ENCODE data around the gene REG4. TPM values are rescaled to one million over a fixed set of nuclear protein-coding genes. Genes with fewer than 3 reads are reported as not detected.
"Not testable (repeated sequence)": the region's sequence is repeated elsewhere in the genome, so short reads cannot be mapped to it uniquely, and the experiment has no call there.

REG4 gene
- total and polyA plus RNA-seq, 2 donors (not counting 1 experiment from before 2014, with no cell fraction given) = not detected

GRCh38 chr1:119786046-119786445 lies 25.2 kb downstream of the REG4 start:
- H3K79me2 ChIP-seq (ENCODE audit: control insufficient read depth, insufficient read depth, low read length); DNase-seq (ENCODE audit: low read depth in 2 of 2); H3K4me1 ChIP-seq (ENCODE audit: control insufficient read depth, extremely low read depth, insufficient read depth, low read length); H3K9me3 ChIP-seq (ENCODE audit: control insufficient read depth, insufficient read depth, low read depth, low read length); H3K4me2 ChIP-seq (ENCODE audit: extremely low read depth, insufficient read depth, low read length); H3K4me3 ChIP-seq (replicated peaks in 1 of 4; ENCODE audit: control extremely low read depth in 1 of 4, insufficient read depth in 1 of 4, low read depth in 3 of 4, low read length in 4 of 4); H4K20me1 ChIP-seq (ENCODE audit: control insufficient read depth, extremely low read depth, insufficient read depth, low read length); H2AFZ ChIP-seq (ENCODE audit: low read length); H3K27me3 ChIP-seq (ENCODE audit: control insufficient read depth, insufficient read depth, low read length); H3K9ac ChIP-seq (ENCODE audit: insufficient read depth, low read length); H3K27ac ChIP-seq (ENCODE audit: insufficient read depth, low read length); H3K36me3 ChIP-seq (ENCODE audit: control insufficient read depth, insufficient read depth, low read length): not testable (repeated sequence)

- Histone ChIP-seq H3K79me2 (ENCODE audit: control insufficient read depth, insufficient read depth, low read length) (no peaks in the 10 kb centered on the region), H3K9me3 (ENCODE audit: control insufficient read depth, insufficient read depth, low read depth, low read length) (no peaks in the 10 kb centered on the region), H3K4me2 (ENCODE audit: extremely low read depth, insufficient read depth, low read length) (no peak overlapping the region), H4K20me1 (ENCODE audit: control insufficient read depth, extremely low read depth, insufficient read depth, low read length) (no peaks in the 10 kb centered on the region), H3K4me1 (ENCODE audit: control insufficient read depth, extremely low read depth, insufficient read depth, low read length) (no peaks in the 10 kb centered on the region), H3K27me3 (ENCODE audit: control insufficient read depth, insufficient read depth, low read length) (peaks cover 2% of the 10 kb centered on the region), H3K4me3 (replicated peaks in 1 of 4; ENCODE audit: control extremely low read depth in 1 of 4, insufficient read depth in 1 of 4, low read depth in 3 of 4, low read length in 4 of 4) (no peak overlapping the region), H2AFZ (ENCODE audit: low read length) (no peak overlapping the region), H3K9ac (ENCODE audit: insufficient read depth, low read length) (no peak overlapping the region), H3K27ac (ENCODE audit: insufficient read depth, low read length) (no peak overlapping the region), H3K36me3 (ENCODE audit: control insufficient read depth, insufficient read depth, low read length) (no peaks in the 10 kb centered on the region)
- peak; percentile 20 to 88 for DNase-seq (ENCODE audit: low read depth in 2 of 2)
- no peak for TF ChIP-seq CTCF (conservative IDR thresholded peaks at IDR 0.05 in 1 of 2, IDR thresholded peaks at IDR 0.05 in 1 of 2; ENCODE audit: low read depth in 1 of 2, low read length in 2 of 2)
- no peak for TF ChIP-seq EZH2 (IDR thresholded peaks at IDR 0.05; ENCODE audit: low read length, missing control alignments)
Observed at GRCh38 chr1:119784191-119784781, 27.0 kb downstream of the REG4 start.

- H3K79me2 ChIP-seq (ENCODE audit: control insufficient read depth, insufficient read depth, low read length) = no peaks in the 10 kb centered on the region
- peaks cover 2% of the 10 kb centered on the region for H3K27me3 ChIP-seq (ENCODE audit: control insufficient read depth, insufficient read depth, low read length)
- no peak overlapping the region for H3K4me2 ChIP-seq (ENCODE audit: extremely low read depth, insufficient read depth, low read length)
- no peak overlapping the region for H3K27ac ChIP-seq (ENCODE audit: insufficient read depth, low read length)
- H3K9me3 ChIP-seq (ENCODE audit: control insufficient read depth, insufficient read depth, low read depth, low read length) = no peaks in the 10 kb centered on the region
- H3K36me3 ChIP-seq (ENCODE audit: control insufficient read depth, insufficient read depth, low read length) = no peaks in the 10 kb centered on the region
- H3K9ac ChIP-seq (ENCODE audit: insufficient read depth, low read length) = no peak overlapping the region
- H2AFZ ChIP-seq (ENCODE audit: low read length) = no peak overlapping the region
- peak; percentile 40 to 90 for DNase-seq (ENCODE audit: low read depth in 2 of 2)
- no peaks in the 10 kb centered on the region for H3K4me1 ChIP-seq (ENCODE audit: control insufficient read depth, extremely low read depth, insufficient read depth, low read length)
- TF ChIP-seq EZH2 (IDR thresholded peaks at IDR 0.05; ENCODE audit: low read length, missing control alignments) (no peak), CTCF (conservative IDR thresholded peaks at IDR 0.05 in 1 of 2, IDR thresholded peaks at IDR 0.05 in 1 of 2; ENCODE audit: low read depth in 1 of 2, low read length in 2 of 2) (no peak)
- H4K20me1 ChIP-seq (ENCODE audit: control insufficient read depth, extremely low read depth, insufficient read depth, low read length) = no peaks in the 10 kb centered on the region
- H3K4me3 ChIP-seq (replicated peaks in 1 of 4; ENCODE audit: control extremely low read depth in 1 of 4, insufficient read depth in 1 of 4, low read depth in 3 of 4, low read length in 4 of 4) = no peak overlapping the region
Observed at GRCh38 chr1:119783354-119784185, 27.7 kb downstream of the REG4 start.

Data from fibroblast of lung (primary cell).